Brain microvascular endothelial cell (primary cell): ENCODE data around the gene FAM120C.

ENCODE experiments used
- DNase-seq: peaks from one replicate; pipeline ENCODE4 v3.0.0-alpha.2; 2020
- H3K27ac ChIP-seq: fragments of 250-450 bp; sonication (Bioruptor Pico); 2 replicates; pipeline ENCODE4 v1.5.1; 2020; ENCODE audit warnings: mild to moderate bottlenecking, moderate library complexity
- H3K27me3 ChIP-seq: fragments of 250-450 bp; sonication (Bioruptor Pico); replicated peaks from 2 replicates; pipeline ENCODE4 v1.5.1; 2020; ENCODE audit warnings: mild to moderate bottlenecking
- H3K36me3 ChIP-seq: fragments of 250-450 bp; sonication (Bioruptor Pico); replicated peaks from 2 replicates; pipeline ENCODE4 v1.5.1; 2020; ENCODE audit warnings: mild to moderate bottlenecking
- H3K4me3 ChIP-seq: 2 replicates; pipeline ENCODE4 v1.5.1; 2011; ENCODE audit warnings: low read depth, mild to moderate bottlenecking, control low read depth, low read length, moderate library complexity
- CTCF ChIP-seq: IDR thresholded peaks from 2 replicates; pipeline ENCODE4 v1.5.1; 2011; ENCODE audit warnings: low read depth, mild to moderate bottlenecking, moderate library complexity, low read length, control low read depth, inconsistent platforms; ENCODE audit errors: missing control alignments
- in situ Hi-C: cut with HindIII; loops from 2 replicates; pipeline ENCODE4 v1.10.0; 2017; ENCODE audit warnings: low sequenced_read_pairs, low pct_ligation_motif_present

Gene FAM120C

GRCh38 chrX:54172455-54172854 is 10.6 kb downstream of the FAM120C start:
- no peak for DNase-seq
- no peak for TF ChIP-seq CTCF
- no peaks in the 10 kb centered on the region for H3K36me3 ChIP-seq
- in situ Hi-C loops, result no loop called here
- H3K27me3 ChIP-seq, result no peaks in the 10 kb centered on the region
- no peak overlapping the region for H3K27ac ChIP-seq
- no peak overlapping the region for H3K4me3 ChIP-seq

- in situ Hi-C loops, result no loop called here
Observed at GRCh38 chrX:54171527-54172250, 11.4 kb downstream of the FAM120C start.

GRCh38 chrX:54171091-54171490 is 12.0 kb downstream of the FAM120C start:
- no peak for DNase-seq
- in situ Hi-C loops, result no loop called here
- TF ChIP-seq CTCF, result no peak
- no peak overlapping the region for H3K4me3 ChIP-seq
- no peaks in the 10 kb centered on the region for H3K36me3 ChIP-seq
- H3K27ac ChIP-seq, result no peak overlapping the region
- no peaks in the 10 kb centered on the region for H3K27me3 ChIP-seq

More at GRCh38 chrX:54171527-54172250, 11.4 kb downstream of the FAM120C start:
- no peak for DNase-seq
- H3K27me3 ChIP-seq, result no peaks in the 10 kb centered on the region
- TF ChIP-seq CTCF, result no peak
- H3K4me3 ChIP-seq, result no peak overlapping the region
- no peaks in the 10 kb centered on the region for H3K36me3 ChIP-seq
- no peak overlapping the region for H3K27ac ChIP-seq

GRCh38 chrX:54166915-54167314 is 16.1 kb downstream of the FAM120C start:
- Histone ChIP-seq H3K4me3 (no peak overlapping the region), H3K27ac (no peak overlapping the region), H3K36me3 (no peaks in the 10 kb centered on the region), H3K27me3 (no peaks in the 10 kb centered on the region)
- no peak for TF ChIP-seq CTCF
- in situ Hi-C loops, result no loop called here
- DNase-seq, result no peak

GRCh38 chrX:54157561-54157960 is 25.5 kb downstream of the FAM120C start:
- TF ChIP-seq CTCF, result no peak
- in situ Hi-C loops, result no loop called here
- H3K4me3 ChIP-seq, result no peak overlapping the region
- H3K27ac ChIP-seq, result no peak overlapping the region
- no peaks in the 10 kb centered on the region for H3K36me3 ChIP-seq
- no peak for DNase-seq
- H3K27me3 ChIP-seq, result no peaks in the 10 kb centered on the region

GRCh38 chrX:54134269-54134668 is 48.8 kb downstream of the FAM120C start:
- in situ Hi-C loops, result no loop called here
- Histone ChIP-seq H3K36me3 (no peaks in the 10 kb centered on the region), H3K27ac (no peak overlapping the region), H3K4me3 (no peak overlapping the region), H3K27me3 (no peaks in the 10 kb centered on the region)
- no peak for TF ChIP-seq CTCF
- no peak for DNase-seq
